Neural cell (in vitro differentiated cells): ENCODE results near the gene YPEL4. TPM values are rescaled to one million over a fixed set of nuclear protein-coding genes. Genes with fewer than 3 reads are reported as not detected.

Source experiments
- H2AFZ ChIP-seq: fragments of 200-600, 300-800 bp; sonication (generic), shearing (Covaris generic); 2 replicates; pipeline ENCODE4 v1.6.0; 2014; ENCODE audit warnings: low read depth, mild to moderate bottlenecking, antibody characterized with exemption, low read length, moderate library complexity
- H3F3A ChIP-seq: fragments of 200-600 bp; shearing (Covaris generic); 2 replicates; pipeline ENCODE4 v1.6.1; 2016; ENCODE audit warnings: mild to moderate bottlenecking, moderate library complexity, mixed read lengths, antibody characterized with exemption, low read length; ENCODE audit not compliant: insufficient read depth, poor library complexity, severe bottlenecking
- H3K27ac ChIP-seq: fragments of 200-600, 300-800 bp; sonication (generic), shearing (Covaris generic); 2 replicates; pipeline ENCODE4 v1.5.1; 2014; ENCODE audit warnings: mild to moderate bottlenecking, low read length, moderate library complexity
- H3K27me3 ChIP-seq: fragments of 300-800, 200-600 bp; sonication (generic), shearing (Covaris generic); 2 replicates; pipeline ENCODE4 v1.6.0; 2014; ENCODE audit warnings: mild to moderate bottlenecking, low read depth, low read length, moderate library complexity; ENCODE audit not compliant: insufficient read depth
- H3K36me3 ChIP-seq: fragments of 300-800, 200-600 bp; sonication (generic), shearing (Covaris generic); 2 replicates; pipeline ENCODE4 v1.5.1; 2014; ENCODE audit warnings: mild to moderate bottlenecking, antibody characterized with exemption, low read length, moderate library complexity; ENCODE audit not compliant: insufficient read depth
- H3K4me2 ChIP-seq: fragments of 300-800, 200-600 bp; sonication (generic), shearing (Covaris generic); 2 replicates; pipeline ENCODE4 v1.6.0; 2014; ENCODE audit warnings: mild to moderate bottlenecking, low read length
- H3K4me3 ChIP-seq: fragments of 300-800, 200-600 bp; sonication (generic), shearing (Covaris generic); 2 replicates; pipeline ENCODE4 v1.5.1; 2014; ENCODE audit warnings: mild to moderate bottlenecking, low read length, moderate library complexity
- H3K79me2 ChIP-seq: fragments of 200-600 bp; shearing (Covaris generic); replicated peaks from 2 replicates; pipeline ENCODE4 v1.6.0; 2014; ENCODE audit warnings: mild to moderate bottlenecking, low read length, moderate library complexity; ENCODE audit not compliant: insufficient read depth
- H3K9ac ChIP-seq: fragments of 300-800, 200-600 bp; sonication (generic), shearing (Covaris generic); 2 replicates; pipeline ENCODE4 v1.6.1; 2016; ENCODE audit warnings: mild to moderate bottlenecking, low read length, mixed read lengths
- H3K9me2 ChIP-seq: fragments of 200-600 bp; shearing (Covaris generic); 2 replicates; pipeline ENCODE4 v1.6.1; 2016; ENCODE audit warnings: mild to moderate bottlenecking, low read length, mixed read lengths; ENCODE audit not compliant: insufficient read depth
- H3K9me3 ChIP-seq: fragments of 200-600, 300-800 bp; sonication (generic), shearing (Covaris generic); 2 replicates; pipeline ENCODE4 v1.6.1; 2016; ENCODE audit warnings: mild to moderate bottlenecking, mixed run types, low read length, moderate library complexity, mixed read lengths
- H4K20me1 ChIP-seq: fragments of 200-600 bp; shearing (Covaris generic); 2 replicates; pipeline ENCODE4 v1.6.1; 2016; ENCODE audit warnings: mild to moderate bottlenecking, mixed run types; ENCODE audit not compliant: insufficient read depth
- CTCF ChIP-seq: fragments of 450-650 bp; IDR thresholded peaks from 2 replicates; pipeline ENCODE4 v1.5.1; 2014; ENCODE audit warnings: antibody characterized with exemption, mild to moderate bottlenecking, moderate library complexity; ENCODE audit not compliant: poor library complexity, severe bottlenecking
- EP300 ChIP-seq: fragments of 450-650 bp; conservative IDR thresholded peaks from 2 replicates; pipeline ENCODE4 v1.6.1; 2014; ENCODE audit warnings: antibody characterized with exemption, mild to moderate bottlenecking, moderate library complexity; ENCODE audit not compliant: poor library complexity, severe bottlenecking
- EZH2 ChIP-seq: fragments of 200-600, 300-800 bp; shearing (Covaris generic), sonication (generic); IDR thresholded peaks from 2 replicates; pipeline ENCODE4 v1.6.1; 2014; ENCODE audit warnings: antibody characterized with exemption, low read length, borderline replicate concordance, mild to moderate bottlenecking; ENCODE audit not compliant: insufficient read depth, poor library complexity, severe bottlenecking
- MXI1 ChIP-seq: fragments of 450-650 bp; conservative IDR thresholded peaks from 2 replicates; pipeline ENCODE4 v1.6.1; 2014; ENCODE audit warnings: antibody characterized with exemption, mild to moderate bottlenecking; ENCODE audit not compliant: poor library complexity, severe bottlenecking
- POLR2AphosphoS5 ChIP-seq: IDR thresholded peaks from 2 replicates; pipeline ENCODE4 v1.6.1; 2012
- RAD21 ChIP-seq: fragments of 450-650 bp; conservative IDR thresholded peaks from 2 replicates; pipeline ENCODE4 v1.6.1; 2014; ENCODE audit warnings: antibody characterized with exemption, mild to moderate bottlenecking, moderate library complexity
- SMC3 ChIP-seq: fragments of 450-650 bp; conservative IDR thresholded peaks from 2 replicates; pipeline ENCODE4 v1.6.1; 2014; ENCODE audit warnings: antibody characterized with exemption, mild to moderate bottlenecking, moderate library complexity; ENCODE audit not compliant: poor library complexity
- TAF1 ChIP-seq: IDR thresholded peaks from 2 replicates; pipeline ENCODE4 v1.6.1; 2012; ENCODE audit warnings: low read depth
- polyA plus RNA-seq: library from polyadenylated mRNA; depleted of rRNA; stranded (reverse); fragments of >200 nt; gene quantifications from 2 replicates; pipeline ENCODE4 v1.2.3, GENCODE V29; 2014
- TF ChIP-seq, protein P1 (sequence below): IDR thresholded peaks from 2 replicates; pipeline ENCODE4 v1.6.1; 2012; ENCODE audit warnings: borderline replicate concordance

The YPEL4 gene
- polyA plus RNA-seq, 1 donor from 2014 or later: 18.4 TPM

DNA sequence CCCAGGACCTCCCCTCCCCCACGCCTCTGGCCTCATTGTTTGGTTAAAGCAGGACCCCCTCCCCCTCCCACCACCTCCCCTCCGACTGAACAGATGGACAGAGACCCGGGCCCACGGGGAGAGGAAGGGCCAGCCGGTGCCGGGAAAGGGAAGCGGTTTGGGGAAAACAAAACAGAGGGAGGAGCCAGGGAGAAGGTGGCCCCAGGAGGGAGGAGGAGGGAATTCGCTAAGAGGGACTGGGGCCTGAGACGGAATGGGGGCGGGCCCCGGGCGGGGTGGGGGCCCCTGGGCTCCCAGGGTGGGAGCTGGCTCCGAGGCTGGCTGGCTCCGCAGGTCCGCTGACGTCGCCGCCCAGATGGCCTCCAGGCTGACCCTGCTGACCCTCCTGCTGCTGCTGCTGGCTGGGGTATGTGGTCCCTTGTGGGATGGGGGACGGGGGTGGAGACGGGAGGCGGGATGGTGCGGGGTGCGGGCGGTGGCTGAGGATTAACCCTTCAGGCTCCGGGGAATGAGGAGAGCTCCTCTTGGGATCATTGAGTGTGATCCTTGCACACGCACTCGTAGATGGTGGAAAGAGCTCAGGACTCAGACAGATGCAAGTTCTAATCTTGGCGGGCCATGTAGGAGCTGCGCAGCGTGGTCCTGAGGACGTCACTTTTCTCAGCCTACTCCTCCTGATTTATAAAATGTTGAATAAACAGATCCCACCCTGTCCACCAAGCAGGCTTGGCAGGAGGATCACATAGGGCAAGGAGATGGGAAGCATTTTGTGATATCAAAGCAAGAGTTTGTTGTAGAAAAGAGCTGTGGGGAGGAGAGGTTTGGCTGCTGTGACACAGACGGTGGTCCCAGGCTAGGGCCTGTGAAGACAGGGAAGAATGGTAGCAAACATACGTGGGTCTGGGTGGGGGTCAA is 51.5 kb downstream of the YPEL4 start:
- no peaks in the 10 kb centered on the region for H3K79me2 ChIP-seq
- TF ChIP-seq POLR2AphosphoS5: no peak
- TF ChIP-seq, protein P1, sequence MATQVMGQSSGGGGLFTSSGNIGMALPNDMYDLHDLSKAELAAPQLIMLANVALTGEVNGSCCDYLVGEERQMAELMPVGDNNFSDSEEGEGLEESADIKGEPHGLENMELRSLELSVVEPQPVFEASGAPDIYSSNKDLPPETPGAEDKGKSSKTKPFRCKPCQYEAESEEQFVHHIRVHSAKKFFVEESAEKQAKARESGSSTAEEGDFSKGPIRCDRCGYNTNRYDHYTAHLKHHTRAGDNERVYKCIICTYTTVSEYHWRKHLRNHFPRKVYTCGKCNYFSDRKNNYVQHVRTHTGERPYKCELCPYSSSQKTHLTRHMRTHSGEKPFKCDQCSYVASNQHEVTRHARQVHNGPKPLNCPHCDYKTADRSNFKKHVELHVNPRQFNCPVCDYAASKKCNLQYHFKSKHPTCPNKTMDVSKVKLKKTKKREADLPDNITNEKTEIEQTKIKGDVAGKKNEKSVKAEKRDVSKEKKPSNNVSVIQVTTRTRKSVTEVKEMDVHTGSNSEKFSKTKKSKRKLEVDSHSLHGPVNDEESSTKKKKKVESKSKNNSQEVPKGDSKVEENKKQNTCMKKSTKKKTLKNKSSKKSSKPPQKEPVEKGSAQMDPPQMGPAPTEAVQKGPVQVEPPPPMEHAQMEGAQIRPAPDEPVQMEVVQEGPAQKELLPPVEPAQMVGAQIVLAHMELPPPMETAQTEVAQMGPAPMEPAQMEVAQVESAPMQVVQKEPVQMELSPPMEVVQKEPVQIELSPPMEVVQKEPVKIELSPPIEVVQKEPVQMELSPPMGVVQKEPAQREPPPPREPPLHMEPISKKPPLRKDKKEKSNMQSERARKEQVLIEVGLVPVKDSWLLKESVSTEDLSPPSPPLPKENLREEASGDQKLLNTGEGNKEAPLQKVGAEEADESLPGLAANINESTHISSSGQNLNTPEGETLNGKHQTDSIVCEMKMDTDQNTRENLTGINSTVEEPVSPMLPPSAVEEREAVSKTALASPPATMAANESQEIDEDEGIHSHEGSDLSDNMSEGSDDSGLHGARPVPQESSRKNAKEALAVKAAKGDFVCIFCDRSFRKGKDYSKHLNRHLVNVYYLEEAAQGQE: no peak
- no peak for TF ChIP-seq CTCF
- no peak for TF ChIP-seq RAD21
- TF ChIP-seq MXI1: no peak
- no peak for TF ChIP-seq EZH2
- TF ChIP-seq TAF1: no peak
- no peak for TF ChIP-seq EP300
- no peak for TF ChIP-seq SMC3
- H3K9me3 ChIP-seq: no peaks in the 10 kb centered on the region
- no peak overlapping the region for H3K27ac ChIP-seq
- no peaks in the 10 kb centered on the region for H4K20me1 ChIP-seq
- H3K27me3 ChIP-seq: no peaks in the 10 kb centered on the region
- no peak overlapping the region for H2AFZ ChIP-seq
- H3K9ac ChIP-seq: no peak overlapping the region
- no peaks in the 10 kb centered on the region for H3K36me3 ChIP-seq
- H3K4me3 ChIP-seq: peak overlapping the region; percentile 42
- H3K9me2 ChIP-seq: no peaks in the 10 kb centered on the region
- no peak overlapping the region for H3K4me2 ChIP-seq
- H3F3A ChIP-seq: no peaks in the 10 kb centered on the region

DNA sequence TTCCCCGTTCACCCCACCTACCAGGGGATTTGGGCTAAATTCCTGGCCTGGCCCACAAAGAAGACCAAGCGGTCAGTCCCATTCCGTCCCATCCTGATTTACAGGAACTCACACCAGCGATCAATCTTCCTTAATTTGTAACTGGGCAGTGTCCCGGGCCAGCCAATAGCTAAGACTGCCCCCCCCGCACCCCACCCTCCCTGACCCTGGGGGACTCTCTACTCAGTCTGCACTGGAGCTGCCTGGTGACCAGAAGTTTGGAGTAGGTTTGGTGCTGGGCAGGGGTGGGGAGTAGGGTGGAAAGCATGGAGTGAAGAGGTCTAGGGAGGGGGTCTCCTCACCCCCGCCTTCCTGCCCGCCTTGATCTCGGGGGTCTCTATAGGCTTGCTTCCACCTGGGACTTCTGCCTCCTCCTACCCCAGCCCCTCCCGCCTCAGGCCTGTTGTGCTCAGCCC is 52.2 kb downstream of the YPEL4 start, which contains the start of gene SERPING1:
Gene SERPING1 (plus strand): TSS at position 225 of the 455 bp plus-strand sequence. CDS start 586 bp downstream, outside the sequence.
- Histone ChIP-seq H3K27ac (no peak within 1 kb of the TSS), H2AFZ (no peak within 1 kb of the TSS), H4K20me1 (no peaks in the 10 kb centered on the region), H3K4me2 (no peak within 1 kb of the TSS), H3K79me2 (no peaks in the 10 kb centered on the region), H3F3A (no peaks in the 10 kb centered on the region), H3K27me3 (no peaks in the 10 kb centered on the region), H3K9ac (no peak within 1 kb of the TSS), H3K36me3 (no peaks in the 10 kb centered on the region), H3K9me2 (no peaks in the 10 kb centered on the region), H3K4me3 (peak within 1 kb of the TSS; percentile 42), H3K9me3 (no peaks in the 10 kb centered on the region)
- no peak for TF ChIP-seq MXI1
- no peak for TF ChIP-seq POLR2AphosphoS5
- TF ChIP-seq EP300: no peak
- TF ChIP-seq, protein P1: no peak
- TF ChIP-seq TAF1: no peak
- no peak for TF ChIP-seq EZH2
- TF ChIP-seq SMC3: no peak
- TF ChIP-seq RAD21: no peak
- TF ChIP-seq CTCF: no peak
